ENCODE results near the gene SCAMP4.

DNA sequence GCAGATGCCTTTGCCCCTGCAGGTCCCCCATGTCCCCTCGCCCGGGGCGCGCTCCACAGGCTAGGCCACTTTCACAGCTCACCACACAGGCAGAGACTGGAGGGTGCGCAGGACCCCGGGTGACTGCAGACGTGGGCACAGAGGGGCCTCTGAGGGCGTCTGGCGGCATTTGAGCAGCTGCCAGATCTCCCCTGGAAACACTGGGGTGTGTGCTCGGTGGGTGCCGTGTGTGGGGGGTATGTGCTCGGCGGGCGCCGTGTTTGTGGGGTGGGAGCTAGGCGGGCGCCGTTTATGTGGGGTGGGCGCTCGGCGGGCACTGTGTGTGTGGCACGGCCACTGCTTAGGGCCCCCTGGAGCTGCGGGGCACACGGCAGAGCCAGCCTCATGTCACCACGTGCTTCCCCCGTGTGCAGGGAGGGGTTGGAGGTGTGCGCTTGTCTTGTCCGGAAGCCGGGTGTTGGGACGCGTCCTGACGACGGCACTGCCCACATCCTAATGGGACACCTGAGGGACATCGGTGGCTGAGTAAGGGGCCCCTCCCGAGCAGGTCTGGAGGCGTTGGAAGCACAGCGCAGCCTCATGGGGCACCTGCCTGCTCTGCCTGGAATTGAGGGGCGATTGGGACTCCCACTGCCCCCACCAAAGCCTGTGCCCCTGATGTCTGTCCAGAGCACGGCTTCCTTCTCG, 52.5 kb downstream of the SCAMP4 start:
- TF ChIP-seq, protein P1, sequence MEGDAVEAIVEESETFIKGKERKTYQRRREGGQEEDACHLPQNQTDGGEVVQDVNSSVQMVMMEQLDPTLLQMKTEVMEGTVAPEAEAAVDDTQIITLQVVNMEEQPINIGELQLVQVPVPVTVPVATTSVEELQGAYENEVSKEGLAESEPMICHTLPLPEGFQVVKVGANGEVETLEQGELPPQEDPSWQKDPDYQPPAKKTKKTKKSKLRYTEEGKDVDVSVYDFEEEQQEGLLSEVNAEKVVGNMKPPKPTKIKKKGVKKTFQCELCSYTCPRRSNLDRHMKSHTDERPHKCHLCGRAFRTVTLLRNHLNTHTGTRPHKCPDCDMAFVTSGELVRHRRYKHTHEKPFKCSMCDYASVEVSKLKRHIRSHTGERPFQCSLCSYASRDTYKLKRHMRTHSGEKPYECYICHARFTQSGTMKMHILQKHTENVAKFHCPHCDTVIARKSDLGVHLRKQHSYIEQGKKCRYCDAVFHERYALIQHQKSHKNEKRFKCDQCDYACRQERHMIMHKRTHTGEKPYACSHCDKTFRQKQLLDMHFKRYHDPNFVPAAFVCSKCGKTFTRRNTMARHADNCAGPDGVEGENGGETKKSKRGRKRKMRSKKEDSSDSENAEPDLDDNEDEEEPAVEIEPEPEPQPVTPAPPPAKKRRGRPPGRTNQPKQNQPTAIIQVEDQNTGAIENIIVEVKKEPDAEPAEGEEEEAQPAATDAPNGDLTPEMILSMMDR (tag by site-specific recombination; IDR thresholded peaks at IDR 0.05) = no peak
- TF ChIP-seq, protein P2, sequence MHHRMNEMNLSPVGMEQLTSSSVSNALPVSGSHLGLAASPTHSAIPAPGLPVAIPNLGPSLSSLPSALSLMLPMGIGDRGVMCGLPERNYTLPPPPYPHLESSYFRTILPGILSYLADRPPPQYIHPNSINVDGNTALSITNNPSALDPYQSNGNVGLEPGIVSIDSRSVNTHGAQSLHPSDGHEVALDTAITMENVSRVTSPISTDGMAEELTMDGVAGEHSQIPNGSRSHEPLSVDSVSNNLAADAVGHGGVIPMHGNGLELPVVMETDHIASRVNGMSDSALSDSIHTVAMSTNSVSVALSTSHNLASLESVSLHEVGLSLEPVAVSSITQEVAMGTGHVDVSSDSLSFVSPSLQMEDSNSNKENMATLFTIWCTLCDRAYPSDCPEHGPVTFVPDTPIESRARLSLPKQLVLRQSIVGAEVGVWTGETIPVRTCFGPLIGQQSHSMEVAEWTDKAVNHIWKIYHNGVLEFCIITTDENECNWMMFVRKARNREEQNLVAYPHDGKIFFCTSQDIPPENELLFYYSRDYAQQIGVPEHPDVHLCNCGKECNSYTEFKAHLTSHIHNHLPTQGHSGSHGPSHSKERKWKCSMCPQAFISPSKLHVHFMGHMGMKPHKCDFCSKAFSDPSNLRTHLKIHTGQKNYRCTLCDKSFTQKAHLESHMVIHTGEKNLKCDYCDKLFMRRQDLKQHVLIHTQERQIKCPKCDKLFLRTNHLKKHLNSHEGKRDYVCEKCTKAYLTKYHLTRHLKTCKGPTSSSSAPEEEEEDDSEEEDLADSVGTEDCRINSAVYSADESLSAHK (tag by site-specific recombination; IDR thresholded peaks at IDR 0.05) = no peak
- TF ChIP-seq ZFP41 (tag by site-specific recombination; IDR thresholded peaks at IDR 0.05; ENCODE audit: borderline replicate concordance) = no peak
- no peak for TF ChIP-seq ZNF140 (tag by site-specific recombination; IDR thresholded peaks at IDR 0.05)
- no peak for TF ChIP-seq SALL2 (tag by site-specific recombination; IDR thresholded peaks at IDR 0.05; ENCODE audit: borderline replicate concordance)

All from HEK293 (cell line).